ENCODE measurements around the gene SEMA3D. TPM values are rescaled to one million over a fixed set of nuclear protein-coding genes. Genes with fewer than 3 reads are reported as not detected.
A peak's percentile ranks its signal among the peaks of the same experiment; 100 is the strongest.
"Not testable (repeated sequence)": the region's sequence is repeated elsewhere in the genome, so short reads cannot be mapped to it uniquely, and the experiment has no call there.

The SEMA3D gene
- polyA plus RNA-seq, 1 experiment: 7.4 TPM

DNA sequence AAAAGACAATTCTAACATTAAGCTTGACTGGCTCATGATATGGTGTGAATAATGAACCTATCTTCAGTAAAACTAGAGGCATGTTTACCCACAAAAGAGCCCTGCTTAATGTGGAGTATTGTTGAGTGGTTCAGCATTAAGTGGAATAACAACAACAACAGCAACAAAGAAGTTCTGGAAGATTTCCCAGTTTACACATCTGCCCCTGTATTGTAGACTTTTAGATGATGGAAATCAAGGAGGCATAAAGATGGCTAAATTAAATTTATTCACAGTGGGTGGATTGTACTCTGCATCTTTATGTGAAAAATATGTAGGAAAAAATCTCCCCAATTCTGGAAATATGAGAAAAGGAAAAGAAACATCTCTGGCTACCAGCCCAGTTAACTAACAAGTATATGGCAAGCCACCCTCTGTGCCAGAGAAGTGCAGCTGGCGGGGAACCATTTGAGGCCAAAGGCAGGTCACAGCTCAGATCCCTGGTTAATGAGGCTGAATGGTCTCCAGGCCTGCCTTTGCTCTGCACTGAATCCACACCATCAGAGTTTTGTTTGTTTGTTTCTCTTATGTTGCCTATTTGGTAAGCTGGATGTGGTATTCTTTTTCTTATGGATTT lies 186.0 kb downstream of the SEMA3D start:
- CTCF ChIA-PET: interaction anchor here (1.1 kb wide), 1 partner anchor 1065 kb away, joined by 4 read pairs; no protein-coding TSS in a partner anchor
- no peak for DNase-seq (ENCODE audit: low read depth, low spot score)
- POLR2A ChIA-PET: no interaction called here
- H3K27ac ChIP-seq (ENCODE audit: low read depth, low read length): no peak overlapping the region
- TF ChIP-seq CTCF (IDR thresholded peaks at IDR 0.05; ENCODE audit: low read depth, low read length): no peak
- no peak overlapping the region for H3K4me3 ChIP-seq (ENCODE audit: low read depth, low read length)
- H3K9me3 ChIP-seq (ENCODE audit: control insufficient read depth, insufficient read depth, low read length): no peaks in the 10 kb centered on the region
- no peaks in the 10 kb centered on the region for H3K27me3 ChIP-seq (ENCODE audit: control insufficient read depth, insufficient read depth, low read length)

DNA sequence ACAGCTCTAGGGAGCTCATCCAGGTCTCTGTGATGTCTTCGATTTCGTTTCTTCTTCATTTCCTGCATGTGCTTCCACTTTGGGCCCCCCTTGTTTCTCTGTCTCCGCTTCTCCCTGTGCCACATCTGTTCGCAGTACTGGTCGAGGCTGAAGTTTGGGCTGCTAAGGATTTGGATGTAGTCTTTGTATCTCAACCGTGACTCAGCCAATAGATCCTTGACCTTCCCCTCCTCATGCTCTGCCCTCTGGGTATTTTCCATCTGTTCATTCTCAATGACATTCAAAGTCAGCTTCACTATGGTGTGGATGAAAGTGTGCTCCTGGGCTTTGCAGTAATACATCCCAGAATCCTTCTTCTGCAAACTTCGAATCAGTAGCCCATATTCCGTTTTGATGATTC lies 187.4 kb downstream of the SEMA3D start:
- Histone ChIP-seq H3K27ac (ENCODE audit: low read depth, low read length) (no peak overlapping the region), H3K9me3 (ENCODE audit: control insufficient read depth, insufficient read depth, low read length) (no peaks in the 10 kb centered on the region), H3K27me3 (ENCODE audit: control insufficient read depth, insufficient read depth, low read length) (no peaks in the 10 kb centered on the region), H3K4me3 (ENCODE audit: low read depth, low read length) (no peak overlapping the region)
- ChIA-PET CTCF (interaction anchor here (1.1 kb wide), 1 partner anchor 1064 kb away, joined by 4 read pairs; no protein-coding TSS in a partner anchor), POLR2A (no interaction called here)
- TF ChIP-seq CTCF (IDR thresholded peaks at IDR 0.05; ENCODE audit: low read depth, low read length): no peak
- no peak for DNase-seq (ENCODE audit: low read depth, low spot score)

GRCh38 chr7:84998665-84999064 lies 188.2 kb downstream of the SEMA3D start:
- TF ChIP-seq CTCF (IDR thresholded peaks at IDR 0.05; ENCODE audit: low read depth, low read length): peak; percentile 19; the same call in 1 of the 2 replicates
- CTCF ChIA-PET: interaction anchor here (1.0 to 1.7 kb wide), 3 partner anchors 14 to 1063 kb away, joined by 3 to 5 read pairs (median 3); no protein-coding TSS in a partner anchor
- no peak overlapping the region for H3K27ac ChIP-seq (ENCODE audit: low read depth, low read length)
- no peaks in the 10 kb centered on the region for H3K9me3 ChIP-seq (ENCODE audit: control insufficient read depth, insufficient read depth, low read length)
- no peak overlapping the region for H3K4me3 ChIP-seq (ENCODE audit: low read depth, low read length)
- POLR2A ChIA-PET: no interaction called here
- no peak for DNase-seq (ENCODE audit: low read depth, low spot score)
- no peaks in the 10 kb centered on the region for H3K27me3 ChIP-seq (ENCODE audit: control insufficient read depth, insufficient read depth, low read length)

GRCh38 chr7:84997626-84998025 lies 189.2 kb downstream of the SEMA3D start:
- Histone ChIP-seq H3K27ac (ENCODE audit: low read depth, low read length) (no peak overlapping the region), H3K9me3 (ENCODE audit: control insufficient read depth, insufficient read depth, low read length) (peaks cover 5% of the 10 kb centered on the region; the same call in 1 of the 2 replicates), H3K4me3 (ENCODE audit: low read depth, low read length) (no peak overlapping the region), H3K27me3 (ENCODE audit: control insufficient read depth, insufficient read depth, low read length) (no peaks in the 10 kb centered on the region)
- ChIA-PET POLR2A (no interaction called here), CTCF (interaction anchor here (1.1 to 1.7 kb wide), 2 partner anchors 12 to 1062 kb away, joined by 3 to 5 read pairs; no protein-coding TSS in a partner anchor)
- no peak for TF ChIP-seq CTCF (IDR thresholded peaks at IDR 0.05; ENCODE audit: low read depth, low read length)
- no peak for DNase-seq (ENCODE audit: low read depth, low spot score)

DNA sequence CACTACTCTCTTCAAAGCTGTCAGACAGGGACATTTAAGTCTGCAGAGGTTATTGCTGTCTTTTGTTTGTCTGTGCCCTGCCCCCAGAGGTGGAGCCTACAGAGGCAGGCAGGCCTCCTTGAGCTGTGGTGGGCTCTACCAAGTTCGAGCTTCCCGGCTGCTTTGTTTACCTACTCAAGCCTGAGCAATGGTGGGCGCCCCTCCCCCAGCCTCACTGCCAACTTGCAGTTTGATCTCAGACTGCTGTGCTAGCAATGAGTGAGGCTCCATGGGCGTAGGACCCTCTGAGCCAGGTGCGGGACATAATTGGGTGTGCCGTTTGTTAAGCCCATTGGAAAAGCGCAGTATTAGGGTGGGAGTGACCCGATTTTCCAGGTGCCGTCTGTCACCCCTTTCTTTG lies 193.9 kb downstream of the SEMA3D start:
- POLR2A ChIA-PET: interaction anchor here (0.6 kb wide), 1 partner anchor 148 kb away, joined by 3 read pairs; no protein-coding TSS in a partner anchor
- H3K4me3 ChIP-seq (ENCODE audit: low read depth, low read length); H3K9me3 ChIP-seq (ENCODE audit: control insufficient read depth, insufficient read depth, low read length); H3K27me3 ChIP-seq (ENCODE audit: control insufficient read depth, insufficient read depth, low read length); CTCF ChIA-PET; H3K27ac ChIP-seq (ENCODE audit: low read depth, low read length); DNase-seq (ENCODE audit: low read depth, low spot score): not testable (repeated sequence)

Data from AG04450 (cell line).